GM18873 (cell line): ENCODE data around the gene SLC22A13.
"Not testable (repeated sequence)": the region's sequence is repeated elsewhere in the genome, so short reads cannot be mapped to it uniquely, and the experiment has no call there.

Experiments
- ATAC-seq: cut with Tn5 transposase; IDR thresholded peaks from one replicate; pipeline ENCODE4 v1.9.1; 2021; ENCODE audit warnings: mild to moderate bottlenecking, moderate library complexity, moderate number of reproducible peaks; ENCODE audit not compliant: unreplicated experiment, low FRiP score

Gene SLC22A13

GRCh38 chr3:38260474-38260873 is 5.1 kb upstream of the SLC22A13 start:
- ATAC-seq: no peak

GRCh38 chr3:38264353-38264771 is 1.2 kb upstream of the SLC22A13 start:
- ATAC-seq: no peak

GRCh38 chr3:38264779-38265178 is 833 bp upstream of the SLC22A13 start:
- no peak for ATAC-seq

GRCh38 chr3:38266810-38267209 is 1.2 kb downstream of the SLC22A13 start:
- ATAC-seq: no peak

GRCh38 chr3:38267662-38268061 is 2.0 kb downstream of the SLC22A13 start:
- no peak for ATAC-seq

GRCh38 chr3:38268087-38268486 is 2.5 kb downstream of the SLC22A13 start:
- ATAC-seq: no peak

GRCh38 chr3:38268522-38268921 is 2.9 kb downstream of the SLC22A13 start:
- no peak for ATAC-seq

- ATAC-seq: no peak
Observed at GRCh38 chr3:38270606-38271005, 5.0 kb downstream of the SLC22A13 start.

- ATAC-seq: no peak
Observed at GRCh38 chr3:38271553-38271952, 5.9 kb downstream of the SLC22A13 start.

- no peak for ATAC-seq
Observed at GRCh38 chr3:38274864-38275649, 9.4 kb downstream of the SLC22A13 start.

- ATAC-seq: no peak
Observed at GRCh38 chr3:38275658-38276057, 10.0 kb downstream of the SLC22A13 start.

GRCh38 chr3:38276081-38276916 is 10.7 kb downstream of the SLC22A13 start:
- no peak for ATAC-seq

- no peak for ATAC-seq
Observed at GRCh38 chr3:38276917-38277630, 11.5 kb downstream of the SLC22A13 start.

GRCh38 chr3:38278841-38279240 is 13.2 kb downstream of the SLC22A13 start:
- ATAC-seq: no peak

- ATAC-seq: no peak
Observed at GRCh38 chr3:38281895-38282686, 16.5 kb downstream of the SLC22A13 start, which contains the start of gene SLC22A14. Gene SLC22A14, plus strand, starts transcription at chr3:38282294. Its CDS starts 23,733 bp downstream, at chr3:38306027.

- ATAC-seq: no peak
Observed at GRCh38 chr3:38283810-38284755, 18.5 kb downstream of the SLC22A13 start.

- no peak for ATAC-seq
Observed at GRCh38 chr3:38284756-38285150, 19.1 kb downstream of the SLC22A13 start.

- not testable (repeated sequence) for ATAC-seq
Observed at GRCh38 chr3:38289286-38290217, 23.9 kb downstream of the SLC22A13 start.
